ENCODE data around the gene FTO. TPM values are rescaled to one million over a fixed set of nuclear protein-coding genes. Genes with fewer than 3 reads are reported as not detected.
"Not testable (repeated sequence)": the region's sequence is repeated elsewhere in the genome, so short reads cannot be mapped to it uniquely, and the experiment has no call there.

The FTO gene
- total RNA-seq, 4 donors from 2014 or later: 29.0 to 64.1 (median 48.1) TPM

GRCh38 chr16:53843084-53843483, 139.1 kb downstream of the FTO start:
- TF ChIP-seq CTCF (IDR thresholded peaks at IDR 0.05) (no peak), POLR2A (IDR thresholded peaks at IDR 0.05) (no peak)
- intact Hi-C loops (cut with DNase I): no loop called here
- 80 to 90% methylated on average over 1 of the region's 1 CpG for WGBS, 2 donors
- Histone ChIP-seq H3K4me1 (peaks cover 0 to 45% (median 12%) of the 10 kb centered on the region in 3 donors), H3K27ac (no peak overlapping the region), H3K9me3 (no peaks in the 10 kb centered on the region), H3K27me3 (no peaks in the 10 kb centered on the region), H3K36me3 (peaks cover 0 to 15% (median 0%) of the 10 kb centered on the region in 3 donors), H3K4me3 (no peak overlapping the region)
- DNase-seq: no peak

DNA sequence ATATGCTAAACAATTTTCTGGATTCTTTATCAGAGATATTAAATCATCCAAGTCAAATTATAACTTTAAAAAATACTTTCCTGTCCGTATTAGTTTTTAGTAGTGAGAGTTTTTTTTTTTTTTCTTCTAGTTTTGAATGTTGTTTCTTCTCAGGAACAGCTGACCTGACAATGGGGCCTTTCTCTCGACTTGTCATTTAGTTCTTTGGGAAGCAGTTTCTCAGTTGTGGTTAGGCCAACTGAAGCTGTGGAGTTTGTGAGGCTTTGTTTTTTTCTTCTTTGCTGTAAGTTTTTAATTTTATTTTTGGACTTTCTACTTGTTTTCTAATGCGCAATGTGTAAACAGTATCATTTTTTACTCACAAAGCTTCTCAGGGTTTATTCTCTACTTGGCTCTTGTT, 140.8 kb downstream of the FTO start:
- WGBS, 2 donors: 77 to 81% methylated on average over 3 of the region's 3 CpGs
- no peak overlapping the region for H3K27ac ChIP-seq
- DNase-seq: no peak
- H3K9me3 ChIP-seq: no peaks in the 10 kb centered on the region
- intact Hi-C loops (cut with DNase I): no loop called here
- H3K36me3 ChIP-seq: peaks cover 0 to 15% (median 4%) of the 10 kb centered on the region in 3 donors
- TF ChIP-seq CTCF (IDR thresholded peaks at IDR 0.05) (no peak), POLR2A (IDR thresholded peaks at IDR 0.05) (no peak)
- peaks cover 0 to 38% (median 5%) of the 10 kb centered on the region in 3 donors for H3K4me1 ChIP-seq
- no peaks in the 10 kb centered on the region for H3K27me3 ChIP-seq
- no peak overlapping the region for H3K4me3 ChIP-seq

DNA sequence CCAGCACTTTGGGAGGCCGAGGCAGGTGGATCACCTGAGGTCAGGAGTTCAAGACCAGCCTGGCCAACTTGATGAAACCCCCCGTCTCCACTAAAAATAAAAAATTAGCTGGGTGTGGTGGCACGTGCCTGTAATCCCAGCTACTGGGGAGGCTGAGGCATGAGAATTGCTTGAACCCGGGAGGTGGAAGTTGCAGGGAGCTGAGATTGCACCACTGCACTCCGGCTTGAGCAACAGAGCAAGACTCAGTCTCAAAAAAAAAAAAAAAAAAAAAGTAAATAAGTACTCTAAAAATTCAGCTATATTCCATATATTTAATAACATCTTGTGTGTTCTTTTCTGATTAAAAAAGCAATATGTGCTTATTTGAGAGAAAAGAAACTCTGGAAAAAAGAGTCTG, 142.6 kb downstream of the FTO start:
- H3K4me3 ChIP-seq; H3K27ac ChIP-seq; DNase-seq; H3K9me3 ChIP-seq; intact Hi-C loops (cut with DNase I); H3K27me3 ChIP-seq: not testable (repeated sequence)
- H3K4me1 ChIP-seq: peaks cover 0 to 21% (median 5%) of the 10 kb centered on the region in 3 donors
- H3K36me3 ChIP-seq: peaks cover 0 to 15% (median 4%) of the 10 kb centered on the region in 3 donors
- 86 to 87% methylated on average over 5 of the region's 5 CpGs for WGBS, 2 donors

- no peak for DNase-seq
- Histone ChIP-seq H3K27me3 (no peaks in the 10 kb centered on the region), H3K9me3 (no peaks in the 10 kb centered on the region), H3K4me1 (peaks cover 0 to 17% (median 2%) of the 10 kb centered on the region in 3 donors), H3K4me3 (no peak overlapping the region), H3K27ac (no peak overlapping the region), H3K36me3 (peaks cover 0 to 15% (median 4%) of the 10 kb centered on the region in 3 donors)
- TF ChIP-seq POLR2A (IDR thresholded peaks at IDR 0.05): no peak
- TF ChIP-seq CTCF (IDR thresholded peaks at IDR 0.05): no peak
- intact Hi-C loops (cut with DNase I): no loop called here
- 55 to 64% methylated on average over 6 of the region's 6 CpGs for WGBS, 2 donors
Observed at GRCh38 chr16:53846971-53847370, 143.0 kb downstream of the FTO start.

DNA sequence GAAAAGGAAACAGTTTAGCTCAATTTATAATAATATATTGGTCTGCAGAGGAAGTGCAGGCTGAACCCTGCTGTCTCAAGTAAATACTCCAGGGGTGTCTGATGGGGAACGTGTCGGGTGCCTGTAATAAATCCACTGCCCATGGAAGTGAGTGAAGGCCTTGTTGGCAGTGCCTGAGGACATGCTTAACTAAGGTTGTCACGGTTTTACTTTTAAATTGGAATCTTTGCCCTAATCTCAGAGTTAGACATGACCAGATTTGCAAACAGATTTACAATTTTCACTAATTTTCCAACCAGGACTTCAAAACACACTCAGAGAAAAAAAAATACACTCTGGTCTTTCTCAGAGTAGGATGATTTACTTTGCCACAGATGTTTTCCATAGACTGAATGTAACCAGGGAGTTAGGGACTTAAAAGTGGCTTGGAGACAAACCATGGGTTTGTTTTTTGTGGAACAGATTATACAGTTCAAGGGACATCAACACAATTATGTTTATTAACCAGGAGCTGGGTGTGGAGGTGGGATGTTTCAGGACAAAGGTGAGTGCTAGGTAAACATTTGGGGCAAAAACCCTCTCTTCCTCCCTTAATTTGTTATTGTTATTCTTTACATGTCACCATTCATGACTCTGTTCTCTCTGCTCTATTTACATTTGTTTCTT, 144.5 kb downstream of the FTO start:
- H3K27ac ChIP-seq: no peak overlapping the region
- H3K4me1 ChIP-seq: peaks cover 0 to 12% (median 0%) of the 10 kb centered on the region in 3 donors
- WGBS, 2 donors: 46 to 58% methylated on average over 3 of the region's 3 CpGs
- peaks cover 0 to 15% (median 4%) of the 10 kb centered on the region in 3 donors for H3K36me3 ChIP-seq
- DNase-seq: no peak
- no peaks in the 10 kb centered on the region for H3K27me3 ChIP-seq
- no peaks in the 10 kb centered on the region for H3K9me3 ChIP-seq
- TF ChIP-seq CTCF (IDR thresholded peaks at IDR 0.05): no peak
- no peak for TF ChIP-seq POLR2A (IDR thresholded peaks at IDR 0.05)
- no peak overlapping the region for H3K4me3 ChIP-seq
- intact Hi-C loops (cut with DNase I): no loop called here

All from esophagus squamous epithelium (tissue), 5 donors.